Measurements from ENCODE around the gene ACTR1A. TPM values are rescaled to one million over a fixed set of nuclear protein-coding genes. Genes with fewer than 3 reads are reported as not detected.

The ACTR1A gene
- total RNA-seq, 1 experiment from 2014 or later, result 82.1 TPM

DNA sequence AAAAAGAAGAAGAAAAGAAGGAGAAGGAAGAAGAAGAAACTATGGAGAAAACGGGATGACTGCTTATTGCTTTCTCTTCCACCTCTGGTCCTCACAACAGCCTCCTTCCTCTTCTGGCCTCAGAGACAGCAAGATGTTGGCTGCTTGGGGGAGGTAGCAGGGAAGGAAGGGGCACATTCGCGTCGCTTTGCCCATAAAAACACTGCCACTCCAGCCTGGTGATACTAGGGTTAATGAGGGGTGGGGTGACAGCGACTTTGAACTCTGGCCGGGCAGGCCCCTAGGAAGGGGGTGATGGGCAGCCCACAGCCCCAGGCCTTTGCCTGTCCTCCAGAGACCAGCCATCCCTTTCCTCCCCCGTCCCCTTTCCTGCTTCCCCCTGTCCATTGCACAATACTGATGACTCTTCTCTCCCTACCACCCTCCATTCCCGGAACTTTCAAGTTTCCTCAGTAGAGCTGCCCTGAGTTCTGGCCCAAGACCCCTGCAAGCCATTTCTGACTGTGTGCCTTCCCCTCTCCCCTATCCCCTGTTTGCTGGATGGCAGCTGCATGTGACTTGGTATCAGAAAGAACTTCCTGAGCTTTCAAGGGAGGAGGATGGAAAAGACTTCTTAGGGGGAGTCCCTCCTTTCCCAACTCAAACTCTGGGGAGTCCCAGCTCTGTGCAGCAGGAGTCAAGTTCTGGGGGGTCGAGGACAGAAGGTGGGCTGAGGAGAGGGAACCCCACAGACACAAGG, 67.9 kb downstream of the ACTR1A start:
- Histone ChIP-seq H2BK5ac (ENCODE audit: insufficient read length, low read length) (no peak overlapping the region), H3T11ph (ENCODE audit: low read length) (no peak overlapping the region), H3K27me3 (ENCODE audit: insufficient read depth, low read length) (peaks cover 29% of the 10 kb centered on the region; the same call in 1 of the 2 replicates), H4K5ac (ENCODE audit: insufficient read length, low read depth, low read length) (no peak overlapping the region), H2BK12ac (ENCODE audit: insufficient read length, low read depth, low read length) (no peak overlapping the region), H3K9me3 (ENCODE audit: control insufficient read depth, low read depth, low read length) (no peaks in the 10 kb centered on the region), H3K4me1 (ENCODE audit: insufficient read depth, low read length) (peaks cover 5% of the 10 kb centered on the region; the same call in 1 of the 2 replicates), H3K4ac (ENCODE audit: low read depth, low read length) (no peak overlapping the region), H3K23me2 (ENCODE audit: insufficient read length, low read depth, low read length, poor library complexity, severe bottlenecking) (peaks cover 9% of the 10 kb centered on the region), H3K56ac (ENCODE audit: insufficient read length, low read depth, low read length) (no peak overlapping the region), H2BK20ac (ENCODE audit: low read depth, low read length, poor library complexity, severe bottlenecking) (no peak overlapping the region), H3K79me1 (ENCODE audit: insufficient read depth, low read depth, low read length, poor library complexity, severe bottlenecking) (no peaks in the 10 kb centered on the region), H2BK120ac (ENCODE audit: low read depth, low read length, poor library complexity, severe bottlenecking) (no peak overlapping the region), H2AK5ac (ENCODE audit: insufficient read length, low read length) (no peak overlapping the region), H3K14ac (ENCODE audit: insufficient read depth, low read length) (no peak overlapping the region), H4K91ac (ENCODE audit: insufficient read length, low read depth, low read length) (no peak overlapping the region), H4K20me1 (ENCODE audit: control insufficient read depth, insufficient read depth, insufficient read length) (no peaks in the 10 kb centered on the region), H3K9ac (ENCODE audit: extremely low read depth, insufficient read length, low read length) (no peak overlapping the region), H3K4me2 (ENCODE audit: insufficient read depth, insufficient read length, low read length) (no peak overlapping the region), H2AFZ (ENCODE audit: low read length) (no peak overlapping the region), H4K8ac (replicated peaks; ENCODE audit: insufficient read length, low read depth, low read length) (no peak overlapping the region), H3K18ac (ENCODE audit: insufficient read length, low read depth, low read length) (no peak overlapping the region), H3K79me2 (ENCODE audit: insufficient read depth, low read length) (no peaks in the 10 kb centered on the region), H3K23ac (ENCODE audit: insufficient read length, low read depth, low read length) (no peak overlapping the region), H2BK15ac (ENCODE audit: low read depth, low read length) (no peak overlapping the region), H3K27ac (ENCODE audit: insufficient read length, low read depth, low read length) (no peak overlapping the region)
- whole genome bisulfite sequencing (ENCODE audit: extremely low coverage, insufficient read length, low lambda C conversion rate), result no CpG with 5 or more reads among the region's 9 CpGs
- peaks cover 16 to 34% of the 10 kb centered on the region in 2 experiments for H3K4me1 Mint-ChIP-seq
- H3K36me3 Mint-ChIP-seq (ENCODE audit: insufficient read depth in 1 of 3, low read depth in 3 of 3), result 0 out of 7 replicates have a peak, but pooled peaks cover 0 to 1% (median 0%) of the 10 kb centered on the region in 3 experiments
- no peak for TF ChIP-seq CTCF (conservative IDR thresholded peaks at IDR 0.05)
- no peaks in the 10 kb centered on the region; a peak in 1 of 5 replicates for H3K9me3 Mint-ChIP-seq
- peaks cover 62% of the 10 kb centered on the region for H3K27me3 Mint-ChIP-seq (ENCODE audit: low read depth)
- H3K27ac Mint-ChIP-seq, result no peak overlapping the region
- no peak for DNase-seq
- peak overlapping the region in 1 of 2 experiments; percentile 78; a peak in 2 of 5 replicates for H3K4me3 Mint-ChIP-seq

Data from H9 (cell line).